Measurements from ENCODE around the gene ZNF692. TPM values are rescaled to one million over a fixed set of nuclear protein-coding genes. Genes with fewer than 3 reads are reported as not detected.

Gene ZNF692
- total RNA-seq, 1 donor, result 22.0 TPM

- TF ChIP-seq CTCF (IDR thresholded peaks at IDR 0.05; ENCODE audit: insufficient read depth, low read depth, low read length), result no peak
- no peak overlapping the region for H3K4me3 ChIP-seq (ENCODE audit: low read depth, low read length)
- no peak for DNase-seq (ENCODE audit: low read depth)
These were observed 5.1 kb downstream of the ZNF692 start for GRCh38 chr1:248853663-248854375.

GRCh38 chr1:248852481-248853405 is 6.1 kb downstream of the ZNF692 start:
- DNase-seq (ENCODE audit: low read depth), result peak; percentile 3
- no peak for TF ChIP-seq CTCF (IDR thresholded peaks at IDR 0.05; ENCODE audit: insufficient read depth, low read depth, low read length)
- no peak overlapping the region for H3K4me3 ChIP-seq (ENCODE audit: low read depth, low read length)

DNA sequence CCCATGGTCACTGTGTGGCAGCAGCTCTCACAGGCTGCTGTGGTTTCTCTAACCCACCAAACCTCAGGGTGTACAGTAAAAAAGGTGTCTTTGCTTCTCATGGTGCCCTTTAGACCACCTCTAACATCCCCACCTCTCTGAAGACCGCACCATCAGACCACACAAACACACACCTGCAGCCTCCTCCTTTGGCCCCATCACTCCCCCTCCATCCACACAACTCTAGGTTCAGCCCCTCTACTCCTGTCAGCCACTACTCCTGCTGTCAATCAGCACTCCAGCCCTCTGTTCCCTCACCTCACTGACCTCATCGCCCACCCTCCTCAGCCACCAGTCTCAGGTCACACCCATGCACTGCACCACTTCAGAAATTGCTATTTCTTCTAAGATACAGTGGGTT is 7.5 kb downstream of the ZNF692 start:
- DNase-seq (ENCODE audit: low read depth), result no peak
- no peak overlapping the region for H3K4me3 ChIP-seq (ENCODE audit: low read depth, low read length)
- TF ChIP-seq CTCF (IDR thresholded peaks at IDR 0.05; ENCODE audit: insufficient read depth, low read depth, low read length), result no peak

DNA sequence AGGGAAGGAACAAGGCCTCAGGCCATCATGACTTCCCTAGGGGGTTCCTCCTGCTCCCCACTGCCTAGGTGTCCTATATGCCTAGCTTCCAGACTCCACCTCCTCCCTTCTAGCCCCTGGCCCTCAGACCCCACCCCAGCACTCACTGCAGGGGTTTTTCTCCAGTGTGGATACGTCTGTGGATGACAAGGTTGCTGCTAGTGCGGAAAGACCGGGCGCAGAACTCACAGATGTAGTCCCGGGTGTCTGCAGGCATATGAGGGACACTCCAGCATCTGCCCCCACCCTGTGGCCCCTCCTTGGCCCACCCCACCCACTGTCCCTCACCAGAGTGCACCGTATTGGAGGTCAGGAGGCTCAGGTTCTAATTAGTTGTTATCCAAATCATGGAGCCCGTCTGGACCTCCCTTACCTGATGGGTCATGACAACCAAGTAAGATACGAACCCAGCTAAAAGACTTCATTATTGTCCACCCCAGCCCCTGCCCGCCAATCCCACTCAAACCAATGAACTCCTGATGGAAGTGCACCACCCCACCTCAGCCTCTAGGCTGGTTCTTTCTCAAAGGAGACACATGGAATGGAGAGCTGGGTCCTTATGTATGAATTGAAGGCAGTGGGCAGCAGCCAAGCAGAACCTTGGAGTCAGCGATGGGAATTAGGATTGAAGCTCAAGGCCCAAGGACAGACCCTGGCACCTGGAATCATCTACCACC is 8.2 kb downstream of the ZNF692 start:
- H3K4me3 ChIP-seq (ENCODE audit: low read depth, low read length), result no peak overlapping the region
- no peak for TF ChIP-seq CTCF (IDR thresholded peaks at IDR 0.05; ENCODE audit: insufficient read depth, low read depth, low read length)
- no peak for DNase-seq (ENCODE audit: low read depth)

DNA sequence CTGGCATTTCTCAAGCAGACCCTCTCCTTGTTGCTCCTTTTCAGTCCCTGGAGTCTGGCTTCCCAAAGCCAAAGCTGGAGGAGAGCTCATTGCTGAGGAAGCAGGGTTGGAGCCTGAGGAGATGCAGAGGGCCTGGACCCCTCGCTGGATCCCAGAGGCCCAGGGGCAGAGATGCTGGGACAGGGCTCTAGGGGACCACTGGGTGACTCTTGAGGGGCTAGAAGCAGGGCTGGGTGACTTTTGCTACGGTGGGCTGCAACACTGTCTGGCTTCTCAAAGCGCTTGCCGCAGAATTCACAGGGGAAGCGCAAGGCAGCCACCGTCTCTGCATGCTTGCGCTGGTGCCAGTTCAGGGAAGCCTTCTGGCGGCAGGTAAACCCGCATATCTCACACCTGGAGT is 8.8 kb downstream of the ZNF692 start:
- DNase-seq (ENCODE audit: low read depth), result no peak
- H3K4me3 ChIP-seq (ENCODE audit: low read depth, low read length), result no peak overlapping the region
- TF ChIP-seq CTCF (IDR thresholded peaks at IDR 0.05; ENCODE audit: insufficient read depth, low read depth, low read length), result no peak

DNA sequence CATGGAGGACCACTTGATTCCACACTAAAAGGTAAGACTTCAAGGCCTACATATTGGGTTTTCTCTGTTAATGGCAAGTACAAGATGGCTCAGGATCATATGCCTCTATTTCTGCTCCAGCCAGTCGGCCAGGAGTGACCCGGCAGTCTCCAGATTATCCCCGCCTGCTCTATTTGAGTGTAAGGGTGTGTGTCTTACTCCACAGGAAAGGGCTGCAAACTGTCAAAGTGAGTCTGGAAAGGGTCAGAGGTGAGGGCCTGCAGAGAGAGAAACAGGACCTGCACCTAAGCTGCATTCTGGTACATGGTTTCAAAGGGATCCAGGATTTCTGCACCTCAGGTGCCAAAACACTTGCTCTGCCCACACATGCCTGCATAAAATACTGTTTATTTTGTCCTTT is 9.2 kb downstream of the ZNF692 start:
- no peak for DNase-seq (ENCODE audit: low read depth)
- no peak overlapping the region for H3K4me3 ChIP-seq (ENCODE audit: low read depth, low read length)
- TF ChIP-seq CTCF (IDR thresholded peaks at IDR 0.05; ENCODE audit: insufficient read depth, low read depth, low read length), result no peak

Data from fibroblast of villous mesenchyme (primary cell).